ENCODE data around the gene TEPSIN. TPM values are rescaled to one million over a fixed set of nuclear protein-coding genes. Genes with fewer than 3 reads are reported as not detected.

TEPSIN gene
- total and polyA plus RNA-seq, 2 of the 13 experiments (the other 11 are each of a cell fraction or from before 2014, with no cell fraction given), result 16.1 to 18.8 TPM

- TF ChIP-seq, protein P1, sequence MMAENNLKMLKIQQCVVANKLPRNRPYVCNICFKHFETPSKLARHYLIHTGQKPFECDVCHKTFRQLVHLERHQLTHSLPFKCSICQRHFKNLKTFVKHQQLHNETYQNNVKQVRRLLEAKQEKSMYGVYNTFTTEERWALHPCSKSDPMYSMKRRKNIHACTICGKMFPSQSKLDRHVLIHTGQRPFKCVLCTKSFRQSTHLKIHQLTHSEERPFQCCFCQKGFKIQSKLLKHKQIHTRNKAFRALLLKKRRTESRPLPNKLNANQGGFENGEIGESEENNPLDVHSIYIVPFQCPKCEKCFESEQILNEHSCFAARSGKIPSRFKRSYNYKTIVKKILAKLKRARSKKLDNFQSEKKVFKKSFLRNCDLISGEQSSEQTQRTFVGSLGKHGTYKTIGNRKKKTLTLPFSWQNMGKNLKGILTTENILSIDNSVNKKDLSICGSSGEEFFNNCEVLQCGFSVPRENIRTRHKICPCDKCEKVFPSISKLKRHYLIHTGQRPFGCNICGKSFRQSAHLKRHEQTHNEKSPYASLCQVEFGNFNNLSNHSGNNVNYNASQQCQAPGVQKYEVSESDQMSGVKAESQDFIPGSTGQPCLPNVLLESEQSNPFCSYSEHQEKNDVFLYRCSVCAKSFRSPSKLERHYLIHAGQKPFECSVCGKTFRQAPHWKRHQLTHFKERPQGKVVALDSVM (CRISPR knock-in tag; IDR thresholded peaks at IDR 0.05), result no peak
- no peak; the same call in 1 of the 2 replicates for TF ChIP-seq ZNF782 (CRISPR knock-in tag; IDR thresholded peaks at IDR 0.05; ENCODE audit: borderline replicate concordance)
- no peak for TF ChIP-seq CCDC6 (CRISPR knock-in tag; IDR thresholded peaks at IDR 0.05)
- TF ChIP-seq PRPF4 (IDR thresholded peaks at IDR 0.05; ENCODE audit: low read depth, low read length, poor library complexity, severe bottlenecking), result no peak
- peak; percentile 29; the same call in 1 of the 2 replicates for TF ChIP-seq CBFB (CRISPR knock-in tag; IDR thresholded peaks at IDR 0.05)
- no peak for TF ChIP-seq ZNF512 (CRISPR knock-in tag; IDR thresholded peaks at IDR 0.05)
- TF ChIP-seq ZBTB20 (CRISPR knock-in tag; IDR thresholded peaks at IDR 0.05; ENCODE audit: borderline replicate concordance, low read depth), result 0 out of 2 replicates have a peak, but pooled peaks have one; percentile 21
- TF ChIP-seq MIXL1 (CRISPR knock-in tag; IDR thresholded peaks at IDR 0.05), result peak; percentile 73; the same call in 1 of the 2 replicates
- TF ChIP-seq HMGXB3 (CRISPR knock-in tag; IDR thresholded peaks at IDR 0.05; ENCODE audit: borderline replicate concordance), result peak; percentile 86
- TF ChIP-seq HNRNPL (IDR thresholded peaks at IDR 0.05; ENCODE audit: low read depth, low read length), result peak; percentile 47; the same call in 1 of the 2 replicates
- peak; percentile 24; the same call in 1 of the 2 replicates for TF ChIP-seq NCOR1 (IDR thresholded peaks at IDR 0.05; ENCODE audit: borderline replicate concordance, low read length)
- peak; percentile 89 for TF ChIP-seq PHF20 (CRISPR knock-in tag; IDR thresholded peaks at IDR 0.05)
- TF ChIP-seq ZZZ3 (CRISPR knock-in tag; IDR thresholded peaks at IDR 0.05; ENCODE audit: borderline replicate concordance), result no peak
- TF ChIP-seq ZFP82 (CRISPR knock-in tag; IDR thresholded peaks at IDR 0.05; ENCODE audit: borderline replicate concordance), result peak; percentile 59; the same call in 1 of the 2 replicates
- TF ChIP-seq SMAD9 (CRISPR knock-in tag; IDR thresholded peaks at IDR 0.05), result no peak
- peak; percentile 80; the same call in 1 of the 2 replicates for TF ChIP-seq ZNF558 (CRISPR knock-in tag; IDR thresholded peaks at IDR 0.05; ENCODE audit: borderline replicate concordance)
- TF ChIP-seq RBFOX2 (IDR thresholded peaks at IDR 0.05; ENCODE audit: low read depth, low read length), result peak; percentile 97
- TF ChIP-seq ZNF773 (CRISPR knock-in tag; IDR thresholded peaks at IDR 0.05; ENCODE audit: borderline replicate concordance), result no peak
- TF ChIP-seq ZNF30 (CRISPR knock-in tag; IDR thresholded peaks at IDR 0.05), result no peak
Observed at GRCh38 chr17:81238815-81239713, at the start of gene TEPSIN, which contains the start of gene NDUFAF8 (continued).
